ENCODE data around the gene PAX2. TPM values are rescaled to one million over a fixed set of nuclear protein-coding genes. Genes with fewer than 3 reads are reported as not detected.

The PAX2 gene
- total RNA-seq, 1 donor from 2014 or later: 0.23 TPM

GRCh38 chr10:100802607-100803006, 57.2 kb downstream of the PAX2 start:
- peaks cover 29% of the 10 kb centered on the region for H3K27me3 ChIP-seq (ENCODE audit: insufficient read depth, low read length)
- no peaks in the 10 kb centered on the region for H3K9me3 Mint-ChIP-seq (ENCODE audit: unreplicated experiment)
- no peaks in the 10 kb centered on the region for H3K79me2 ChIP-seq (ENCODE audit: insufficient read depth, low read length)
- TF ChIP-seq, protein P1, sequence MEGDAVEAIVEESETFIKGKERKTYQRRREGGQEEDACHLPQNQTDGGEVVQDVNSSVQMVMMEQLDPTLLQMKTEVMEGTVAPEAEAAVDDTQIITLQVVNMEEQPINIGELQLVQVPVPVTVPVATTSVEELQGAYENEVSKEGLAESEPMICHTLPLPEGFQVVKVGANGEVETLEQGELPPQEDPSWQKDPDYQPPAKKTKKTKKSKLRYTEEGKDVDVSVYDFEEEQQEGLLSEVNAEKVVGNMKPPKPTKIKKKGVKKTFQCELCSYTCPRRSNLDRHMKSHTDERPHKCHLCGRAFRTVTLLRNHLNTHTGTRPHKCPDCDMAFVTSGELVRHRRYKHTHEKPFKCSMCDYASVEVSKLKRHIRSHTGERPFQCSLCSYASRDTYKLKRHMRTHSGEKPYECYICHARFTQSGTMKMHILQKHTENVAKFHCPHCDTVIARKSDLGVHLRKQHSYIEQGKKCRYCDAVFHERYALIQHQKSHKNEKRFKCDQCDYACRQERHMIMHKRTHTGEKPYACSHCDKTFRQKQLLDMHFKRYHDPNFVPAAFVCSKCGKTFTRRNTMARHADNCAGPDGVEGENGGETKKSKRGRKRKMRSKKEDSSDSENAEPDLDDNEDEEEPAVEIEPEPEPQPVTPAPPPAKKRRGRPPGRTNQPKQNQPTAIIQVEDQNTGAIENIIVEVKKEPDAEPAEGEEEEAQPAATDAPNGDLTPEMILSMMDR (IDR thresholded peaks at IDR 0.05; ENCODE audit: insufficient read depth, low read depth, low read length): no peak
- TF ChIP-seq EZH2 (IDR thresholded peaks at IDR 0.05; ENCODE audit: insufficient read depth, low read length): no peak
- peaks cover 4% of the 10 kb centered on the region for H3K4me1 Mint-ChIP-seq (ENCODE audit: low read depth, unreplicated experiment)
- H3K4me2 ChIP-seq (ENCODE audit: low read length): no peak overlapping the region
- H3K9ac ChIP-seq (ENCODE audit: low read length): no peak overlapping the region
- H2AFZ ChIP-seq (ENCODE audit: low read depth, low read length): no peak overlapping the region
- no peaks in the 10 kb centered on the region for H4K20me1 ChIP-seq (ENCODE audit: insufficient read depth, low read length)
- FAIRE-seq: no peak
- no peaks in the 10 kb centered on the region for H3K36me3 ChIP-seq (ENCODE audit: insufficient read depth, low read length)
- no peak overlapping the region for H3K4me3 ChIP-seq (ENCODE audit: insufficient read depth, low read depth, low read length)
- H3K9me3 ChIP-seq (ENCODE audit: insufficient read depth, low read depth, low read length): no peaks in the 10 kb centered on the region
- no peak overlapping the region for H3K4me3 Mint-ChIP-seq (ENCODE audit: unreplicated experiment)
- no peak overlapping the region for H3K27ac ChIP-seq (ENCODE audit: low read depth, low read length)
- peaks cover 3% of the 10 kb centered on the region for H3K36me3 Mint-ChIP-seq (ENCODE audit: low read depth, unreplicated experiment)
- H3K27me3 Mint-ChIP-seq (ENCODE audit: low read depth, unreplicated experiment): peaks cover 87% of the 10 kb centered on the region
- DNase-seq (ENCODE audit: low read depth): no peak
- no peaks in the 10 kb centered on the region for H3K4me1 ChIP-seq (ENCODE audit: insufficient read depth, low read length)
- no peak overlapping the region for H3K27ac Mint-ChIP-seq (ENCODE audit: unreplicated experiment)

DNA sequence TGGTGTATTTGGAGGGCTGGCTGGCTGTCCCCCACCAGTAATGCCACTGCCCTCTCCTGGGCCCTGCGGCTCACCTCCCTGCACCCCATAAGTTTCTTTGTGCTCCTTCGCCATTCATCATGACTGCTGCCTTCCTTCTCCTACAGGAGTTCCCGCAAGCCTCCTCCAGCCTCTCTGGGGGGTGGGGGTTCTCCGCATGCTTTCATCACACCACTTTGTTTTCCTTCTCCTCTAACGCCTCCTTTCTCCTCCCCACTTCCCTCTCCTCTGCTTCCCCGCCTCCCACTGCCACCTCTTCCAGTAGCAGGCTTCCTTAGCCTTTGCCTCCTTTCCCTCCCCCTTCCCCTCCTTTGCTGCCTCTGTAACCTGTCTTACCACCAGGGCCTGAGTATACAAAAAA, 58.1 kb downstream of the PAX2 start:
- DNase-seq (ENCODE audit: low read depth): no peak
- H3K27ac Mint-ChIP-seq (ENCODE audit: unreplicated experiment): no peak overlapping the region
- peaks cover 92% of the 10 kb centered on the region for H3K27me3 Mint-ChIP-seq (ENCODE audit: low read depth, unreplicated experiment)
- H3K4me3 Mint-ChIP-seq (ENCODE audit: unreplicated experiment): no peak overlapping the region
- Histone ChIP-seq H3K9me3 (ENCODE audit: insufficient read depth, low read depth, low read length) (no peaks in the 10 kb centered on the region), H3K36me3 (ENCODE audit: insufficient read depth, low read length) (no peaks in the 10 kb centered on the region), H3K79me2 (ENCODE audit: insufficient read depth, low read length) (no peaks in the 10 kb centered on the region), H2AFZ (ENCODE audit: low read depth, low read length) (no peak overlapping the region), H3K4me1 (ENCODE audit: insufficient read depth, low read length) (no peaks in the 10 kb centered on the region), H3K4me2 (ENCODE audit: low read length) (no peak overlapping the region), H3K9ac (ENCODE audit: low read length) (no peak overlapping the region), H3K27ac (ENCODE audit: low read depth, low read length) (no peak overlapping the region), H3K4me3 (ENCODE audit: insufficient read depth, low read depth, low read length) (no peak overlapping the region), H3K27me3 (ENCODE audit: insufficient read depth, low read length) (peaks cover 36% of the 10 kb centered on the region), H4K20me1 (ENCODE audit: insufficient read depth, low read length) (no peaks in the 10 kb centered on the region)
- peaks cover 3% of the 10 kb centered on the region for H3K36me3 Mint-ChIP-seq (ENCODE audit: low read depth, unreplicated experiment)
- FAIRE-seq: no peak
- no peaks in the 10 kb centered on the region for H3K9me3 Mint-ChIP-seq (ENCODE audit: unreplicated experiment)
- TF ChIP-seq, protein P1 (IDR thresholded peaks at IDR 0.05; ENCODE audit: insufficient read depth, low read depth, low read length): no peak
- no peak for TF ChIP-seq EZH2 (IDR thresholded peaks at IDR 0.05; ENCODE audit: insufficient read depth, low read length)
- H3K4me1 Mint-ChIP-seq (ENCODE audit: low read depth, unreplicated experiment): peaks cover 4% of the 10 kb centered on the region

GRCh38 chr10:100803908-100804307, 58.5 kb downstream of the PAX2 start:
- H3K4me3 Mint-ChIP-seq (ENCODE audit: unreplicated experiment): no peak overlapping the region

More at GRCh38 chr10:100803908-100804307, 58.5 kb downstream of the PAX2 start:
- TF ChIP-seq, protein P1 (IDR thresholded peaks at IDR 0.05; ENCODE audit: insufficient read depth, low read depth, low read length): no peak
- no peak for TF ChIP-seq EZH2 (IDR thresholded peaks at IDR 0.05; ENCODE audit: insufficient read depth, low read length)
- no peaks in the 10 kb centered on the region for H3K4me1 ChIP-seq (ENCODE audit: insufficient read depth, low read length)
- Mint-ChIP-seq H3K36me3 (ENCODE audit: low read depth, unreplicated experiment) (peaks cover 3% of the 10 kb centered on the region), H3K27me3 (ENCODE audit: low read depth, unreplicated experiment) (peaks cover 92% of the 10 kb centered on the region), H3K9me3 (ENCODE audit: unreplicated experiment) (no peaks in the 10 kb centered on the region), H3K27ac (ENCODE audit: unreplicated experiment) (no peak overlapping the region), H3K4me1 (ENCODE audit: low read depth, unreplicated experiment) (peaks cover 4% of the 10 kb centered on the region)
- no peak overlapping the region for H2AFZ ChIP-seq (ENCODE audit: low read depth, low read length)
- H3K36me3 ChIP-seq (ENCODE audit: insufficient read depth, low read length): no peaks in the 10 kb centered on the region
- DNase-seq (ENCODE audit: low read depth) (no peak), FAIRE-seq (no peak)
- H3K27ac ChIP-seq (ENCODE audit: low read depth, low read length): no peak overlapping the region
- no peak overlapping the region for H3K4me2 ChIP-seq (ENCODE audit: low read length)
- H3K27me3 ChIP-seq (ENCODE audit: insufficient read depth, low read length): peaks cover 36% of the 10 kb centered on the region
- no peaks in the 10 kb centered on the region for H3K9me3 ChIP-seq (ENCODE audit: insufficient read depth, low read depth, low read length)
- H3K79me2 ChIP-seq (ENCODE audit: insufficient read depth, low read length): no peaks in the 10 kb centered on the region
- no peak overlapping the region for H3K4me3 ChIP-seq (ENCODE audit: insufficient read depth, low read depth, low read length)
- H4K20me1 ChIP-seq (ENCODE audit: insufficient read depth, low read length): no peaks in the 10 kb centered on the region
- no peak overlapping the region for H3K9ac ChIP-seq (ENCODE audit: low read length)

All from astrocyte (in vitro differentiated cells and primary cell).